HCT116 (cell line): Measurements from ENCODE around the gene SDF4. TPM values are rescaled to one million over a fixed set of nuclear protein-coding genes. Genes with fewer than 3 reads are reported as not detected.

Experiments
- ATAC-seq: fragments of 200-7000 bp; cut with Tn5 transposase; 2 replicates; pipeline ENCODE4 v1.9.1; 2020; ENCODE audit warnings: mild to moderate bottlenecking, moderate library complexity
- BruUV-seq: library from RNA; stranded (reverse); fragments of 400-500 nt; replicated peaks from 2 replicates; lab custom pipeline; 2021; lab: Mats Ljungman, UMichigan
- CTCF ChIA-PET: fragments of 300-600 bp; sonication (Branson Sonifier 250); formaldehyde crosslinking; loops from one replicate; lab custom pipeline; 2021; ENCODE audit warnings: antibody characterized with exemption; lab: Charles Lee
- POLR2A ChIA-PET: fragments of 300-600, 350-600 bp; sonication (Branson Sonifier 250); formaldehyde crosslinking; loops from one replicate; lab custom pipeline; 2021; ENCODE audit warnings: antibody characterized with exemption; lab: Charles Lee
- RAD21 ChIA-PET, 2 experiments: fragments of 300-600 bp; sonication (Branson Sonifier 250); formaldehyde crosslinking; loops; one replicate each; lab custom pipeline; 2023; ENCODE audit warnings: low total read pairs in 2 of 2; ENCODE audit not compliant: uncharacterized antibody in 2 of 2, unreplicated experiment in 2 of 2, low non-redundant PET in 1 of 2; lab: Charles Lee
- DNase-seq: peaks from one replicate; pipeline ENCODE4 v3.0.0-alpha.2; 2010; ENCODE audit warnings: low read depth, low spot score
- H2AFZ ChIP-seq: fragments of 200-600 bp; shearing (Covaris generic), sonication (generic); 2 replicates; pipeline ENCODE4 v1.6.1; 2017; ENCODE audit warnings: low read depth, mixed run types, mixed read lengths, antibody characterized with exemption, low read length; ENCODE audit not compliant: poor library complexity, severe bottlenecking
- H3K27ac ChIP-seq: 2 replicates; pipeline ENCODE4 v1.5.1; 2012; ENCODE audit warnings: low read depth, low read length
- H3K27me3 ChIP-seq: fragments of 200-600 bp; sonication (generic); 2 replicates; pipeline ENCODE4 v1.6.1; 2016; ENCODE audit warnings: mixed run types, low read length, mixed read lengths; ENCODE audit not compliant: insufficient read depth
- H3K36me3 ChIP-seq, 2 experiments: fragments of 200-500 bp in 1 of 2; fragments of 200-600 bp in 1 of 2; sonication (Bioruptor generic) in 1 of 2; sonication (generic) in 1 of 2; 2 replicates each; pipeline versions ENCODE4 v1.5.1 to v1.6.1; 2014 to 2016; ENCODE audit warnings: low read length in 2 of 2, inconsistent platforms in 1 of 2, mixed read lengths in 1 of 2, mixed run types in 1 of 2; ENCODE audit not compliant: insufficient read depth in 2 of 2, control insufficient read depth in 1 of 2
- H3K4me1 ChIP-seq, 2 experiments: fragments of 200-600 bp in 1 of 2; sonication (generic) in 1 of 2; 2 replicates each; pipeline versions ENCODE4 v1.5.1 to v1.6.1; 2012 to 2017; ENCODE audit warnings: low read length in 2 of 2, inconsistent platforms in 1 of 2, mild to moderate bottlenecking in 1 of 2, mixed read lengths in 1 of 2, mixed run types in 1 of 2, moderate library complexity in 1 of 2; ENCODE audit not compliant: insufficient read depth in 2 of 2, control insufficient read depth in 1 of 2
- H3K4me2 ChIP-seq: fragments of 200-600 bp; sonication (generic); 2 replicates; pipeline ENCODE4 v1.6.1; 2017; ENCODE audit warnings: mixed run types, low read length, mixed read lengths
- H3K4me3 ChIP-seq, 2 experiments: fragments of 200-600 bp in 1 of 2; sonication (generic) in 1 of 2; replicated peaks in 1 of 2; 2 replicates each; pipeline ENCODE4 v1.5.1; 2011 to 2016; ENCODE audit warnings: low read length in 2 of 2, control low read depth in 1 of 2, low read depth in 1 of 2, mild to moderate bottlenecking in 1 of 2, mixed read lengths in 1 of 2, mixed run types in 1 of 2
- H3K79me2 ChIP-seq: fragments of 200-600 bp; sonication (generic); 2 replicates; pipeline ENCODE4 v1.6.1; 2017; ENCODE audit warnings: mild to moderate bottlenecking, mixed run types, low read length, moderate library complexity, mixed read lengths; ENCODE audit not compliant: insufficient read depth
- H3K9ac ChIP-seq: fragments of 200-600 bp; sonication (generic); 2 replicates; pipeline ENCODE4 v1.6.1; 2016; ENCODE audit warnings: low read length, mixed read lengths
- H3K9me2 ChIP-seq: fragments of 200-600 bp; sonication (generic), shearing (Covaris generic); 2 replicates; pipeline ENCODE4 v1.6.1; 2017; ENCODE audit warnings: mixed run types, mild to moderate bottlenecking, moderate library complexity; ENCODE audit not compliant: insufficient read depth
- H3K9me3 ChIP-seq, 2 experiments: fragments of 200-500 bp in 1 of 2; fragments of 200-600 bp in 1 of 2; sonication (Bioruptor generic) in 1 of 2; sonication (generic) in 1 of 2; 2 replicates each; pipeline ENCODE4 v1.6.1; 2014 to 2017; ENCODE audit warnings: low read length in 2 of 2, mixed read lengths in 2 of 2, inconsistent platforms in 1 of 2, low read depth in 1 of 2, mild to moderate bottlenecking in 1 of 2, mixed run types in 1 of 2, moderate library complexity in 1 of 2; ENCODE audit not compliant: control insufficient read depth in 1 of 2, insufficient read depth in 1 of 2
- H4K20me1 ChIP-seq: fragments of 200-600 bp; sonication (generic), shearing (Covaris generic); 2 replicates; pipeline ENCODE4 v1.6.1; 2017; ENCODE audit warnings: mixed run types, mild to moderate bottlenecking, moderate library complexity; ENCODE audit not compliant: insufficient read depth
- RAD21 ChIP-seq: IDR thresholded peaks from 2 replicates; pipeline ENCODE4 v1.6.1; 2012; ENCODE audit warnings: low read depth, mild to moderate bottlenecking
- YY1 ChIP-seq: IDR thresholded peaks from 2 replicates; pipeline ENCODE4 v1.6.1; 2011; ENCODE audit warnings: low read length, low read depth, moderate library complexity, mild to moderate bottlenecking; ENCODE audit not compliant: insufficient replicate concordance; ENCODE audit errors: extremely low read depth
- ZFX ChIP-seq: fragments of 450-650 bp; IDR thresholded peaks from 2 replicates; pipeline ENCODE4 v1.6.1; 2017
- intact Hi-C: fragments of 100-400 bp; cut with micrococcal nuclease; formaldehyde crosslinking; loops from 2 replicates; pipeline ENCODE4 v1.10.0; 2022
- total RNA-seq: library from RNA; stranded (reverse); gene quantifications from one replicate; pipeline ENCODE4 v1.2.1, GENCODE V29; 2021; ENCODE audit not compliant: unreplicated experiment
- TF ChIP-seq, protein P1 (sequence below): IDR thresholded peaks from 2 replicates; pipeline ENCODE4 v1.6.1; 2011; ENCODE audit warnings: mild to moderate bottlenecking, low read length, moderate library complexity; ENCODE audit not compliant: insufficient replicate concordance; ENCODE audit errors: extremely low read depth

SDF4 gene
- total RNA-seq, 1 experiment from 2014 or later: 133 TPM

DNA sequence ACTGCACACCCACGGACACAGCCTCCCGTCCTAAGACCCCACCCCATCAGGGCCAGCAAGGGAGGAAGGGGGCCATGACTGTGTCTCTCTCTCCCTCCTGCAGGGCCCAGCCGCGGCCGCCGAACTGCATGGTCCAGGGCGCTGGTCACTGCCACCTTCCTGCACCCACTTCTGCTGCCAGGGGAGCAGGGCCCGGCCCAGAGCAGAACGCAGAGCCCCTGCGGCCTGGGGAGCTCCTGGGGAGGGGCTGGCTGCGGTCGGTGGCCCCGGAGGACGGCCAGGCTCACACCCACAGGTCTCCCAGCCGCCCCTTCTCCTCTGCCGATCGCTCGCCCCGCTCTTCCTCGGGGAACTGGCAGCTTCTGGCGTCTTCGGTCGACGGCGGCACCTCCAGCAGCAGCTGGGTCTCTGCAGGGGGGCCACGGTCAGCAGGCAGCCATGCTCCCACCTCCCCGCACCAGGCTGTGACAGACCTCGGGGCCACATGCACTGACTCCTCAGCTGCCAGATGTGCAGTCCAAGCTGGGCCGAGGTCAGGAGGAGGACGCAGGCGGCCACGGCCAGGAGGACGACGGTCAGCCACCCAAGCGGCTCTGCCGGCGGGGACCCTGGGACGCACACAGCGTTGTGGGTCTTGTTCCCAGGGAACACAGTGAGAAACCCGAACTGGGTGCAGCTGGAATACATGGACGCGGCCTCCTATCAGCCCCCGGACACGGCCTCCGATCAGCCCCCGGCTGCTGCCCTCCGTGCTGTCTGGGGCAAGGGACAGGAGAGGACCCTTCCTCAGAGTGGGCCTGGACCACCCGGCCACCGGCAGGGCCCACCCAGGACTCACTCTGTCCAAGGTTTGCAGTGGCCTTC lies 28.0 kb downstream of the SDF4 start:
- H2AFZ ChIP-seq: no peak overlapping the region
- no peak overlapping the region for H3K9ac ChIP-seq

DNA sequence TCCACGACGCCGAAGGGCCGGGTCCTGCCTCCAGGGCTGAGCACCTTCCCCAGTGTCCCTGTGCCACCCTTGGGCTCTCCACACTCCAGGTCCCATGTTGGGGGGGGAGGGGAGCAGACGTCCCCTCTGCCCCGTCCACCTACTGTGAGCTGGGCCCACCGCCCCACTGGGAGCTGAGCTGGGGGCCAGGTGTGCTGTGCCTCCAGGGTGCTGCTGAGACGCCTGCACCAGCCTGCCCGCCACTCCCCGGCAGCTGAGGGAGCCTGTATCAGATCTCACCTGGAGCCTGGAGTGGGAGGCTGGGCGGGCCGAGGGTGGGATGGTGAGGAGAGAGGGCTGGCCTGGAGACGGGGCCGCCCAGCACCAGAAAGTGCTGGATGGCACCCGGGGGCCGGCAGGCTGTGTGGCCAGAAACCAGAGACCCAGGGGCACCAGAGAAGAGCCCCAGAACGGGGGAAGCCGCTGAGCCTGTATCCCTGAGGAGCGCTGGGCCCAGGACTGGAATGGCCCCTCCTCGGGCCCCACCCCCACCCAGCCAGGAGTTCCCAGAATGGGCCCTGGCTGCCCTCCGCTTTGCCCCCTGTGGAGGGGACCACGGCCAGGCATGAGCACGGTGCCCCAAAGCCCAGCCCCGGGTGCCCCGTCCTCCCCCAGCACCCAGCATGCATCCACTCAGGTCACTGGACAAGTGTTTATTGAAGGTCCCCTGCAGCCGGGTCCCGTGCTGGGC lies 28.8 kb downstream of the SDF4 start:
- Histone ChIP-seq H4K20me1 (no peaks in the 10 kb centered on the region), H3K79me2 (peaks cover 8% of the 10 kb centered on the region; the same call in 1 of the 2 replicates), H3K9me2 (no peaks in the 10 kb centered on the region), H3K9me3 (no peaks in the 10 kb centered on the region), H3K27me3 (no peaks in the 10 kb centered on the region), H2AFZ (no peak overlapping the region), H3K27ac (no peak overlapping the region), H3K9ac (no peak overlapping the region), H3K4me2 (no peak overlapping the region), H3K4me1 (peaks cover 19 to 30% of the 10 kb centered on the region in 2 experiments), H3K36me3 (no peaks in the 10 kb centered on the region), H3K4me3 (no peak overlapping the region)
- POLR2A ChIA-PET: no interaction called here
- no peak for ATAC-seq
- no peak for DNase-seq
- BruUV-seq: no TSS peak
- CTCF ChIA-PET: no interaction called here
- TF ChIP-seq, protein P1, sequence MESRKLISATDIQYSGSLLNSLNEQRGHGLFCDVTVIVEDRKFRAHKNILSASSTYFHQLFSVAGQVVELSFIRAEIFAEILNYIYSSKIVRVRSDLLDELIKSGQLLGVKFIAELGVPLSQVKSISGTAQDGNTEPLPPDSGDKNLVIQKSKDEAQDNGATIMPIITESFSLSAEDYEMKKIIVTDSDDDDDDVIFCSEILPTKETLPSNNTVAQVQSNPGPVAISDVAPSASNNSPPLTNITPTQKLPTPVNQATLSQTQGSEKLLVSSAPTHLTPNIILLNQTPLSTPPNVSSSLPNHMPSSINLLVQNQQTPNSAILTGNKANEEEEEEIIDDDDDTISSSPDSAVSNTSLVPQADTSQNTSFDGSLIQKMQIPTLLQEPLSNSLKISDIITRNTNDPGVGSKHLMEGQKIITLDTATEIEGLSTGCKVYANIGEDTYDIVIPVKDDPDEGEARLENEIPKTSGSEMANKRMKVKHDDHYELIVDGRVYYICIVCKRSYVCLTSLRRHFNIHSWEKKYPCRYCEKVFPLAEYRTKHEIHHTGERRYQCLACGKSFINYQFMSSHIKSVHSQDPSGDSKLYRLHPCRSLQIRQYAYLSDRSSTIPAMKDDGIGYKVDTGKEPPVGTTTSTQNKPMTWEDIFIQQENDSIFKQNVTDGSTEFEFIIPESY: no peak
- no peak for TF ChIP-seq RAD21
- intact Hi-C loops: no loop called here
- RAD21 ChIA-PET: no interaction called here

More for the DNA sequence above, 28.0 kb downstream of the SDF4 start:
- intact Hi-C loops: no loop called here
- H3K27ac ChIP-seq: no peak overlapping the region
- RAD21 ChIA-PET: no interaction called here
- H3K9me3 ChIP-seq: no peaks in the 10 kb centered on the region
- TSS peak; percentile 72 for BruUV-seq
- TF ChIP-seq YY1 (no peak), ZFX (no peak)
- H3K9me2 ChIP-seq: no peaks in the 10 kb centered on the region
- CTCF ChIA-PET: no interaction called here
- POLR2A ChIA-PET: no interaction called here
- peaks cover 25 to 38% of the 10 kb centered on the region in 2 experiments for H3K4me1 ChIP-seq
- no peak overlapping the region for H3K4me2 ChIP-seq
- no peak for DNase-seq
- H3K79me2 ChIP-seq: peaks cover 8% of the 10 kb centered on the region; the same call in 1 of the 2 replicates
- H3K4me3 ChIP-seq: no peak overlapping the region
- no peaks in the 10 kb centered on the region for H3K27me3 ChIP-seq
- H3K36me3 ChIP-seq: no peaks in the 10 kb centered on the region
- no peaks in the 10 kb centered on the region for H4K20me1 ChIP-seq
- no peak for ATAC-seq
